ENCODE data around the gene SUPT4H1. TPM values are rescaled to one million over a fixed set of nuclear protein-coding genes. Genes with fewer than 3 reads are reported as not detected.

Gene SUPT4H1
- total and polyA plus RNA-seq, 5 donors, result 51.9 to 69.3 (median 63.2) TPM

- intact Hi-C loops (cut with DNase I), result no loop called here
- no peak overlapping the region for H3K4me3 ChIP-seq (ENCODE audit: low read length)
- H3K27me3 ChIP-seq (ENCODE audit: control insufficient read depth, insufficient read depth), result no peaks in the 10 kb centered on the region
- DNase-seq (no peak), ATAC-seq (no peak)
- no peak overlapping the region for H3K27ac ChIP-seq (ENCODE audit: low read length)
- 62% methylated on average over 3 of the region's 3 CpGs for WGBS
- H3K4me1 ChIP-seq (ENCODE audit: control insufficient read depth, insufficient read depth, low read length), result no peaks in the 10 kb centered on the region
- no peaks in the 10 kb centered on the region for H3K9me3 ChIP-seq (ENCODE audit: control insufficient read depth, low read length)
Measured at GRCh38 chr17:58388302-58389190, 36.5 kb upstream of the SUPT4H1 start.

- ATAC-seq, result no peak
- 83% methylated on average over 1 of the region's 1 CpG for WGBS
- Histone ChIP-seq H3K27ac (ENCODE audit: low read length) (no peak overlapping the region), H3K4me1 (ENCODE audit: control insufficient read depth, insufficient read depth, low read length) (no peaks in the 10 kb centered on the region), H3K9me3 (ENCODE audit: control insufficient read depth, low read length) (no peaks in the 10 kb centered on the region), H3K27me3 (ENCODE audit: control insufficient read depth, insufficient read depth) (no peaks in the 10 kb centered on the region), H3K4me3 (ENCODE audit: low read length) (no peak overlapping the region)
- intact Hi-C loops (cut with DNase I), result no loop called here
- DNase-seq, result no peak
Measured at GRCh38 chr17:58387834-58388233, 35.8 kb upstream of the SUPT4H1 start.

- DNase-seq (no peak), ATAC-seq (no peak)
- no peaks in the 10 kb centered on the region for H3K4me1 ChIP-seq (ENCODE audit: control insufficient read depth, insufficient read depth, low read length)
- WGBS, result 77% methylated on average over 3 of the region's 3 CpGs
- intact Hi-C loops (cut with DNase I), result no loop called here
- no peak overlapping the region for H3K4me3 ChIP-seq (ENCODE audit: low read length)
- no peak overlapping the region for H3K27ac ChIP-seq (ENCODE audit: low read length)
- no peaks in the 10 kb centered on the region for H3K9me3 ChIP-seq (ENCODE audit: control insufficient read depth, low read length)
- no peaks in the 10 kb centered on the region for H3K27me3 ChIP-seq (ENCODE audit: control insufficient read depth, insufficient read depth)
Measured at GRCh38 chr17:58386708-58387107, 34.7 kb upstream of the SUPT4H1 start.

GRCh38 chr17:58385359-58385899, 33.4 kb upstream of the SUPT4H1 start:
- H3K27me3 ChIP-seq (ENCODE audit: control insufficient read depth, insufficient read depth), result no peaks in the 10 kb centered on the region
- H3K4me3 ChIP-seq (ENCODE audit: low read length), result no peak overlapping the region
- intact Hi-C loops (cut with DNase I), result no loop called here
- H3K9me3 ChIP-seq (ENCODE audit: control insufficient read depth, low read length), result no peaks in the 10 kb centered on the region
- DNase-seq (no peak), ATAC-seq (no peak)
- no peak overlapping the region for H3K27ac ChIP-seq (ENCODE audit: low read length)
- 55% methylated on average over 4 of the region's 4 CpGs for WGBS
- H3K4me1 ChIP-seq (ENCODE audit: control insufficient read depth, insufficient read depth, low read length), result no peaks in the 10 kb centered on the region

GRCh38 chr17:58384897-58385296, 32.9 kb upstream of the SUPT4H1 start:
- Histone ChIP-seq H3K27me3 (ENCODE audit: control insufficient read depth, insufficient read depth) (no peaks in the 10 kb centered on the region), H3K4me1 (ENCODE audit: control insufficient read depth, insufficient read depth, low read length) (no peaks in the 10 kb centered on the region), H3K4me3 (ENCODE audit: low read length) (no peak overlapping the region), H3K9me3 (ENCODE audit: control insufficient read depth, low read length) (no peaks in the 10 kb centered on the region), H3K27ac (ENCODE audit: low read length) (no peak overlapping the region)
- DNase-seq, result no peak
- WGBS, result 79% methylated on average over 3 of the region's 3 CpGs
- intact Hi-C loops (cut with DNase I), result no loop called here
- no peak for ATAC-seq

- 54% methylated on average over 4 of the region's 4 CpGs for WGBS
- DNase-seq, result no peak
- no peaks in the 10 kb centered on the region for H3K27me3 ChIP-seq (ENCODE audit: control insufficient read depth, insufficient read depth)
- intact Hi-C loops (cut with DNase I), result no loop called here
- no peaks in the 10 kb centered on the region for H3K9me3 ChIP-seq (ENCODE audit: control insufficient read depth, low read length)
- H3K4me1 ChIP-seq (ENCODE audit: control insufficient read depth, insufficient read depth, low read length), result no peaks in the 10 kb centered on the region
- H3K4me3 ChIP-seq (ENCODE audit: low read length), result no peak overlapping the region
- H3K27ac ChIP-seq (ENCODE audit: low read length), result no peak overlapping the region
- ATAC-seq, result peak in 1 of 2 donors; percentile 42
Measured at GRCh38 chr17:58383892-58384462, 32.0 kb upstream of the SUPT4H1 start.

GRCh38 chr17:58382872-58383242, 30.9 kb upstream of the SUPT4H1 start:
- no peaks in the 10 kb centered on the region for H3K9me3 ChIP-seq (ENCODE audit: control insufficient read depth, low read length)
- intact Hi-C loops (cut with DNase I), result no loop called here
- H3K27ac ChIP-seq (ENCODE audit: low read length), result no peak overlapping the region
- DNase-seq, result no peak
- 78% methylated on average over 1 of the region's 1 CpG for WGBS
- no peak for ATAC-seq
- H3K4me1 ChIP-seq (ENCODE audit: control insufficient read depth, insufficient read depth, low read length), result no peaks in the 10 kb centered on the region
- no peak overlapping the region for H3K4me3 ChIP-seq (ENCODE audit: low read length)
- H3K27me3 ChIP-seq (ENCODE audit: control insufficient read depth, insufficient read depth), result no peaks in the 10 kb centered on the region

- WGBS, result 49% methylated on average over 4 of the region's 4 CpGs
- no peak overlapping the region for H3K4me3 ChIP-seq (ENCODE audit: low read length)
- intact Hi-C loops (cut with DNase I), result no loop called here
- no peaks in the 10 kb centered on the region for H3K27me3 ChIP-seq (ENCODE audit: control insufficient read depth, insufficient read depth)
- no peak overlapping the region for H3K27ac ChIP-seq (ENCODE audit: low read length)
- DNase-seq (no peak), ATAC-seq (no peak)
- H3K4me1 ChIP-seq (ENCODE audit: control insufficient read depth, insufficient read depth, low read length), result no peaks in the 10 kb centered on the region
- no peaks in the 10 kb centered on the region for H3K9me3 ChIP-seq (ENCODE audit: control insufficient read depth, low read length)
Measured at GRCh38 chr17:58382108-58382871, 30.3 kb upstream of the SUPT4H1 start.

GRCh38 chr17:58381124-58382035, 29.4 kb upstream of the SUPT4H1 start:
- WGBS, result 42% methylated on average over 3 of the region's 3 CpGs
- ATAC-seq, result no peak
- H3K9me3 ChIP-seq (ENCODE audit: control insufficient read depth, low read length), result no peaks in the 10 kb centered on the region

More at GRCh38 chr17:58381124-58382035, 29.4 kb upstream of the SUPT4H1 start:
- Histone ChIP-seq H3K27ac (ENCODE audit: low read length) (no peak overlapping the region), H3K4me3 (ENCODE audit: low read length) (no peak overlapping the region), H3K4me1 (ENCODE audit: control insufficient read depth, insufficient read depth, low read length) (no peaks in the 10 kb centered on the region), H3K27me3 (ENCODE audit: control insufficient read depth, insufficient read depth) (no peaks in the 10 kb centered on the region)
- no peak for DNase-seq
- intact Hi-C loops (cut with DNase I), result no loop called here
